Measurements from ENCODE around the gene TBKBP1.

The TBKBP1 gene

GRCh38 chr17:47716375-47716774 is 22.4 kb downstream of the TBKBP1 start:
- DNase-seq: no peak

DNA sequence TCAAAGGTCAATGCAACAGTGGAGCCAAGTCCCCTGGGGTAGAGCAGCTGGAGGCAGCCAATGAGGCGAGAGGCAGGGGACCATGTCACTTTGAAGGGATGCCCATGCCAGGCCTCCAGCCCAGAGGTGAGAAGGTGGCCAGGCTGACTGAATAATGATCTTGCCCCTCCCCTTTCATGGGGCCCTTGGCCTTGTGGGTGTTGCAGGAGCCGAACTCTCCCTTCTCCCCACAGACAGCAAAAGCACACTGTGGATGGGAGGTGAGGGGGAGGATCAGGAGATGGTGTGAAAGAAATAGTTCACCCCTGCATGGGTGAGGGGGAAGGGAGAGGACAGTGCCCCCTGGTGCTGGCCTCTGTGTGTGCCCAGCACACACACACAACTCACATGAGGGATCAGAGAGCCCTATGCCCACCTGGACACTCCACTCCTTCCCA is 23.3 kb downstream of the TBKBP1 start:
- peak; percentile 52 for DNase-seq

GRCh38 chr17:47717979-47718621 is 24.1 kb downstream of the TBKBP1 start:
- DNase-seq: no peak

DNA sequence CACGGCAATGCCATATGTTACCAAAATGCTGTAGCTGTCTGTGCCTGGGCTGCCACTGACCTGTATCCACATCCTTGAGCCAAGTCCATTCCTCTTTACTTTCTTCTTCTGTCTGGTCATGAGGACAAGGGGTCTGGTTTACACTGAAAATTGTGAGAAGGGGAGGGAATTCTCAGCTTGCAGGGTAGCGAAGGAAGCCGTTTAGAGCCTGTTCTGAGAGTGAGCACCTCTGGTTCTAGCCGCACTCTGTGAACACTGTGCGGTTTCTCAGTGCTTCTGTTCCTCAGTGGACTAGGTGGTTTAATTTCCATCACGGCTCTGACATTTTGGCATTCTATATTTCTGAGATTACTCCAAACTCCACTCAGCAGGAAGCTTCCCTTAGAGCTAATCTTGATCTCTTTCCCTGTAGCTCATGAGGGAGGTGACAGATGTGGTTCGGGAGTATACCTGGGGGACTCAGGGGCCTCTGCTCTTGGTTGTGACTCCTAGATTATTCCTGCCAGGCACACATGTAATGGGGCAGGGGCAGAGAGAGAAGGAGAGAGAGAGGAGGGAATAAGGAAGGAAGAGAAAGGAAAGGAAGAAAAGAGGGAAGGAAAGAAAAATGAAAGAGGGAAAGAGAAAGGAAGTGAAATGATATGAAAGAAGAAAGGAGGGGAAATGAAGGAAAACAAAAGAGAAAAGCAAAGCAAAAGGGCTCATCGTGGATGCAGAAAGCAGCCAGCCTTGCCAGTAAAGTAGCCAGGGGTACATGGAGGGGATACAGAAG is 24.9 kb downstream of the TBKBP1 start:
- no peak for DNase-seq

DNA sequence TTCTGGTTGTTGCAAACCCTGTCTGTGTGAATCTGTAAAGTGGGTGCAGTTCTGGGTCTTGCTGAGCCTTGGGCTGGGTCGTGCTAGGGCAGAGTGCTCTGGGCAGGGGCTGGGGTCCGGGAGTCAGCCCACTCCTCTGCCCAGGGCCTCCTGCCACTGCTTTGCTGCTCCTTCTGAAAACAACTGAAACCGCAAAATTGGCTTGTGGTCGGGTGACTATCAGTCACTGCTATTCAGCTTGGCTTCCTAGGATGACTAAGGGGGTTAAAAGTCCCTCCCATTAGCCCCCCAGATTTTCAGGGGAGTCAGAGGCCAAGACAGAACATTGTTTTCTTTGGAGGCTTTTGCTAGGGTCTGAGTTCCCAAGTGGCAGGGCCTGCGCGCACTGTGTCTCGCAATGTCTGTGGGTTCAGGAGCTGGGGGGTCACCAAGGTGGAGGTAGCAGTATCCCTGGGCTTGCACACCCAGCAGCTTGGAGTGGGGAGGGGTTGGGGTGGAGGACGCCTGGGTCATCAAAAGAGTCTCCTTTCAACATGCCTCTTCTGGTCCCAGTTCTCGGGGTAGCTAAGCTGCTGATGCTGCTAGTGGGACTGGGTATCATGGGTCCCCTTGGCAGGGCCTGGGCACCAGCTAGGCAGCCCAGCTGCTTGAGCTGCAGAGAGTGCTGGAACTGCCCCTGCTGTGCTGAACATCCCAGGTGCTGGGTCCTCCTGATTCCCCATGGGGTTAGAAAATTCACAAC is 25.6 kb downstream of the TBKBP1 start:
- DNase-seq: peak; percentile 82

GRCh38 chr17:47720196-47720595 is 26.2 kb downstream of the TBKBP1 start:
- DNase-seq: no peak

- peak; percentile 61 for DNase-seq
Measured at GRCh38 chr17:47720754-47721533, 27.0 kb downstream of the TBKBP1 start.

DNA sequence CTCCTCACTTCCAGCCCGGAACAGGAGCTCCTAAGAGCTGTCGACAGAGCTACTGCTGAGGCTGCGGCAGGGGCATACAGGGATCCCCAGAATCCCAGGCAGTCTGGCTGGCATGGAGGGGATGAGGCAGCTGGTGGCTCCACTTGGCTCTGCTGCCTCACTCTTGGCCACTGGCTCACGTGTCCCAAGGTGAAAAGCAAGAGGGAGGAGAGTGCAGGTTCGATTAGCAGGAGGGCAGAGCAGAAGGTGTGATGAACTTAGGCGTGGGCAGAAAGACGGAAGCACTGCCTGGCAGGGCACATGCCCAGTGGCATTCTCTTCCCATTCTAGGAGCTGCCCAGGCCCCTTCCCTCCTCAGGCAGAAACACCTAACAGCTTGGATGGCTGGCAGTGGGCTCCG is 27.8 kb downstream of the TBKBP1 start:
- no peak for DNase-seq

DNA sequence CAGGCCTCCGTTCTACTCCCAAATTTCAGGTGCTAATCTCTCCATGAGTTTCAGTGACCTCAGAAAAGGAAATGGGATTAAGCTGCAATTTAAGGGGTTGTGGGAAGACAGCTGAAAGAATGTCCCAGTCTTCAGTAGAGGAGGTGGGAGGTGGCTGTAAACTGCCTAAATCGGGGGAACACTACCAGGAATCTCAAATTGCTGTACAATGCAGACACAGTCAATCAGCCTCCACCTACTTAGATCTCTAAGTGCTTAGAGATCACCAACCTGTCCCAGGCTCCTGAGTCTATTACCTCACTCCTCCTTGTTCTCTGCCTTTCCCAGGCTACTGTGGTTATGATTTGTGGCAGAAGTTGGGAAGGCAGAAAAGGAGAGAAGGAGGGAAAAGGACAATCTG is 30.7 kb downstream of the TBKBP1 start:
- no peak for DNase-seq

DNA sequence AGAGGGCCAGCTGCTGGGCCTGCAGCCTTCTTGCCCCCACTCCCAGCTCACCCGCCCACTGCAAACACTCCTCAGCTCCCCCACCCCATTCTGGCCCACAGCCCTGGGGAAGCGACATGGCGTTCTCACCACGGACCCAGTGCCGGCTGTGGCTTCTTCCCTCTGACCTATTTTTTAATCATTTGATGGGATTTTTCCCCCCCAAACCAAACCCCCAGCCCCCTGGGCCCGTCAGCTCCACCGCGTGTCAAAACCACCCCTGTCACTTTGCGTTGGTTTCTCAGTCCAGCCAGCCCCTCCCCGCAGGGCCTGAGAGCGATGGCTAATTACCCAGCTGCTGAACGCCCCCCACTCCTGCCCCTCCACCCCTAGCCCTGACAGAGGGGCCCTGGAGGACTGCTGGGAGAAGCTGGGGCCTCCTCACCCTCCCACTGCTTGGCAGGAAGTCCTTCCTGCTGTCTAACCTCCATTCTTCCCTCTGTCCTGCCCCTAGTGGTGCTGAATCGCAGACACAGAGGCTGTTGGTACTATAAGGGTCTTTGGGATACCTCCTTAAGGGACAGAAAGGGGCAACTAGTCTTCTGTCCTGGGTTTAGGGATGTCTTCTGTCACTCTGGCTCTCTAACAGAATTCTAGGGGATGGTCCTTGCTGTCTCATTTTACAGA is 31.6 kb downstream of the TBKBP1 start:
- no peak for DNase-seq

- DNase-seq: no peak
Measured at GRCh38 chr17:47726796-47727703, 33.1 kb downstream of the TBKBP1 start.

DNA sequence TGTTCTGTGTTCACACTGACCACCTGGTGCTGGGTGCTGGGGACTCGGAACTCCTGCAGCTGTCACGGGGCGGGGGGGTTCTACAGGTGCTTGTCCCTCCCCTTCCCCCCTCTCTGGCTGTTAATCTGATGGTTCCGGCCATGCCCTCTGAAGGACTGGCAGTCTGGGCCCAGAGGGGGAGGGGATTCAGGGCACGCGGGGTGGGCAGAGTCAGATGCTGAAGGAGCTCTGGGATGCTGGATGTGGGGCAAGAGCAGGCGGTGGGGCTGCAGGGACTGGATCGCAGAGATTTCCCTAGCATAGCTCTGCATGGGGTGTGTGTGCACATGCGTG is 33.7 kb downstream of the TBKBP1 start:
- no peak for DNase-seq

DNA sequence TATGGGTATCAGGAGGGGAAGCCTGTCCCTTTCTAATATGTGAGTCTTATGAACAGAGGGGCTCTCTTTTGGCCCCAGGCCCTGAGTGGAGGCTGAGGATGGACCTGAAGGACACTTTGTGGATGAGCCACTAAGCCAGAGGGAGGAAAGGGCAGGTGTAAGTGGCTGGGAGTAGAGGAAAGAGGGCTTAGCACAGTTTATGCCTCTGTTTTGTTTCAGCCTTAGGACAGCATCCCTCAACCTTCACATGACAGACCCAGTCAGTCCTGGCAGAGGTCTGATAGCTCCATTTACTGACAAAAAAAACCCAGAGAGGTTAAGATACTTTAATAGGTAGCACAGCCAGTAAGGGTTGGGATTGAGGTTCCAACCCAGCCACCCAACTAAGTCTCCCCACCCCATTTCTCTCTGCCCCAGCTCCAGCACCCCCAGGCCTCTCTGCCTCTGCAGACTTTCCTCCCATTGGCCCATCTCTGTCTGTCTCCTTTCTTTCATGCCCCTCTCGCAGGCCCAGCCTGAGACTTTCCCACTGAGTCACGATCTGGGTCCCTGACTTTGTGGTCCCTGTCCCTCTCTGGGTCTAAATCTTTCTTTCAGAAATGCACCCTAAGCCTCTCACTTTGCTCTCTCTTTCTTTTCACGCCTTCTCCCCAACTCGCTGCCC is 34.4 kb downstream of the TBKBP1 start:
- DNase-seq: no peak

DNA sequence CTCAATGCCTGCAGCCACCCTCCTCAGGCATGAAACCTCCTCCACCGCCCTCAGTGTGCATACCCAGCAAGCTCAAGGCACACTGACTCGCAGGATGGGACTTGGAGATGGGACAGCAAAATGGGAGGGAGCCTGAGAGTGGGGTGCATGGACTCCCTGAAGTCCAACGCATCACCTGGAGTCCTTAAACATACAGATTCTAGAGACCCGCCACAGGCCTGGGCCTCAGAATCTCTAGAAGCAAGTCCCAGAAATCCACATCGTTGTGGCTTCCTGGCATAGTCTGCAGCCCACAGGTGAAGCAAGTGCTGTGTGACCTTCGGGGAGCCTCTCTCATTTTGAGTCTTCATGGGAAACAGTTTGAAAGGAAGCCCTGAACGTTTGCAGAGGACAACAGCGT is 35.5 kb downstream of the TBKBP1 start:
- no peak for DNase-seq

DNA sequence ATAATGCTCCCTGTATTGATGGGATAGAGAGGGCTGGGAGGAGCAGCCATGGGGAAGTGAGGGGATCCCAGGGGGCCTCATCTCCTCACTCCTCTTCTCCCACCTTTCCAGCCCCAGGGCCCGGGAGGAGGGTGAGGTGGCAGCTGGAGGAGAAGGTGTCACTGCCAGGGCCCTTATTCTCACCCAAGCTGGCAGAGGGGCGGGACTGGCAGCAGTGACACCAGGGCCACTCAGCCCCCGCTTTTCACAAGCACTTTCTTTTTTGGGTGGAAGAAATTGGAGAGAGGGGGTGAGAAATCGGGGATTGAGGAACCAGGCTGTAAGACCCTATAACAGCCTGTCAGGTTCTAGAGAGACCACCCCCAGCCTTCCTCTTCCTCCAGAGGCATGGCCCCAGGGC is 36.7 kb downstream of the TBKBP1 start:
- no peak for DNase-seq

GRCh38 chr17:47731396-47731795 is 37.4 kb downstream of the TBKBP1 start:
- DNase-seq: no peak

DNA sequence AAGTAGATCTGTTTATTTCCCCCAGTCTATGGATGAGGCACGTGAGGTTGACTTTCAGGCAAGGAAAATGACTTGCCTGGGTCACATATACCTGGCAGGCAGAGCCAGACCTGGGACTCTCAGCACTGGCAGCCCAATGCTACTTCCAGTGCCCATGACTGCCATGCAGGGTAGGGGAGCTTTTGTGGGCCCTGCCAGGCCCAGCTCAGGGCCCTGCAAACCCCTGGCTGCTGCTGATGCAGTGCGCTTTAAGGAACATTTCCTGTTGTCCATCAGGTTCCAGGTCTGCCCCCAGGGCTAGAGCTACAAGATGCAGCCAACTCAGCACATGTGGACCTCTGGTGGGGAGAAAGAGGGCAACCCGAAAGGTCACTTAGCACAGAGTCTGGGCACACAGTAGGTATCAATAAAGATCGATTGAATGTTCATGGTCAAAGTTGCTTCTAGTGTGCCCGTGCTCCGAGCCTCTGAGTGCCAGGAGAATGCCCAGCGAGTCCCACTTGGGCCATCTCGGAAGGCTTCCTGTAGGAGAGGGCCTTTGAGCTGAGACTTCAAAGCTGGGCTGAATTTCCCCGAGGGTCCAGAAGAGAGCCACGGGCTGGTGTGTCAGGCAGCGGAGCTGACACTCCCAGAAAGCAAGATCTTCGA is 38.6 kb downstream of the TBKBP1 start:
- no peak for DNase-seq

GRCh38 chr17:47733047-47733673 is 39.2 kb downstream of the TBKBP1 start, which contains the start of gene TBX21:
TSS of gene TBX21 (plus strand) at chr17:47733236. CDS start at chr17:47733455, 219 bp downstream.
- peak; percentile 95 for DNase-seq

GRCh38 chr17:47733674-47734410 is 39.9 kb downstream of the TBKBP1 start:
- no peak for DNase-seq
